ENCODE measurements around the gene LYST.
"Not testable (repeated sequence)": the region's sequence is repeated elsewhere in the genome, so short reads cannot be mapped to it uniquely, and the experiment has no call there.

The LYST gene

GRCh38 chr1:235649368-235650163, 217.1 kb downstream of the LYST start, which contains the start of gene GNG4:
Gene GNG4 (minus strand): TSS chr1:235649784. CDS start chr1:235583838, 65,946 bp downstream.
- DNase-seq = peak; percentile 46

GRCh38 chr1:235648954-235649367, 217.7 kb downstream of the LYST start:
- DNase-seq = peak; percentile 72

- DNase-seq = peak; percentile 24
Measured at GRCh38 chr1:235648407-235648907, 218.2 kb downstream of the LYST start.

GRCh38 chr1:235647537-235647936, 219.2 kb downstream of the LYST start:
- not testable (repeated sequence) for DNase-seq

GRCh38 chr1:235646463-235646862, 220.2 kb downstream of the LYST start:
- DNase-seq = no peak

GRCh38 chr1:235644693-235645305, 221.9 kb downstream of the LYST start:
- no peak for DNase-seq

- no peak for DNase-seq
Measured at GRCh38 chr1:235643837-235644692, 222.6 kb downstream of the LYST start.

GRCh38 chr1:235642943-235643371, 223.7 kb downstream of the LYST start:
- DNase-seq = no peak

- DNase-seq = peak; percentile 72
Measured at GRCh38 chr1:235642011-235642942, 224.4 kb downstream of the LYST start.

GRCh38 chr1:235640580-235640979, 226.1 kb downstream of the LYST start:
- DNase-seq = no peak

GRCh38 chr1:235639226-235640205, 227.2 kb downstream of the LYST start:
- DNase-seq = no peak

- not testable (repeated sequence) for DNase-seq
Measured at GRCh38 chr1:235638612-235639011, 228.1 kb downstream of the LYST start.

- no peak for DNase-seq
Measured at GRCh38 chr1:235637756-235638534, 228.8 kb downstream of the LYST start.

GRCh38 chr1:235635938-235636662, 230.6 kb downstream of the LYST start:
- no peak for DNase-seq

GRCh38 chr1:235632506-235633401, 234.0 kb downstream of the LYST start:
- DNase-seq = no peak

GRCh38 chr1:235631816-235632215, 234.9 kb downstream of the LYST start:
- no peak for DNase-seq

- DNase-seq = no peak
Measured at GRCh38 chr1:235628316-235629005, 238.2 kb downstream of the LYST start.

All from stimulated activated CD4-positive, alpha-beta T cell treated with anti-CD3 and anti-CD28 coated beads, Interleukin-15, amount 100 ng/mL, for 24 hours (primary cell).